ENCODE data around the gene MTNR1B.

Gene MTNR1B

GRCh38 chr11:92978271-92979111 is 9.0 kb downstream of the MTNR1B start:
- no peak for DNase-seq (ENCODE audit: low read depth)

DNA sequence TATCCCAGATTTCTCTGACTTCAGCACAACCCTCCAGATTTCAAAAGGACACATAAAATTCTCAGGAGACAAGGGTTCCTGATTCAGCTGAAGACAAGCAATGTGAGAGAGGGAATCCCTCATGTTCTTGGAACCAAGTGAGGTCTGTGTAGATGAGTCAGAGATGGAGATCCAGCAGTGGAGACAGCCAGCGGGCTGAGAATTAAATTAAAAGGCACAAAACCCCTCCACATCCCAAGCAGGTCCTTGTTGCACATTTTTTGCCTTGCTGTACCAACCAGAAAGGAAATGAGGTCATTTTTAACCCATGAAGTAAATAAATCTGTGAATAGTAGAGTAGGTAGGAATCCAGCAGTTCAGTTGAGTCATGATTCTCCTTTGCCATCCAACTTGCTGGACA is 9.7 kb downstream of the MTNR1B start:
- no peak for DNase-seq (ENCODE audit: low read depth)

- DNase-seq (ENCODE audit: low read depth), result no peak
Observed at GRCh38 chr11:92980312-92980711, 10.9 kb downstream of the MTNR1B start.

- DNase-seq (ENCODE audit: low read depth), result no peak
Observed at GRCh38 chr11:92981508-92982043, 12.1 kb downstream of the MTNR1B start.

GRCh38 chr11:92986585-92986984 is 17.1 kb downstream of the MTNR1B start:
- DNase-seq (ENCODE audit: low read depth), result no peak

GRCh38 chr11:92993004-92993403 is 23.6 kb downstream of the MTNR1B start:
- no peak for DNase-seq (ENCODE audit: low read depth)

DNA sequence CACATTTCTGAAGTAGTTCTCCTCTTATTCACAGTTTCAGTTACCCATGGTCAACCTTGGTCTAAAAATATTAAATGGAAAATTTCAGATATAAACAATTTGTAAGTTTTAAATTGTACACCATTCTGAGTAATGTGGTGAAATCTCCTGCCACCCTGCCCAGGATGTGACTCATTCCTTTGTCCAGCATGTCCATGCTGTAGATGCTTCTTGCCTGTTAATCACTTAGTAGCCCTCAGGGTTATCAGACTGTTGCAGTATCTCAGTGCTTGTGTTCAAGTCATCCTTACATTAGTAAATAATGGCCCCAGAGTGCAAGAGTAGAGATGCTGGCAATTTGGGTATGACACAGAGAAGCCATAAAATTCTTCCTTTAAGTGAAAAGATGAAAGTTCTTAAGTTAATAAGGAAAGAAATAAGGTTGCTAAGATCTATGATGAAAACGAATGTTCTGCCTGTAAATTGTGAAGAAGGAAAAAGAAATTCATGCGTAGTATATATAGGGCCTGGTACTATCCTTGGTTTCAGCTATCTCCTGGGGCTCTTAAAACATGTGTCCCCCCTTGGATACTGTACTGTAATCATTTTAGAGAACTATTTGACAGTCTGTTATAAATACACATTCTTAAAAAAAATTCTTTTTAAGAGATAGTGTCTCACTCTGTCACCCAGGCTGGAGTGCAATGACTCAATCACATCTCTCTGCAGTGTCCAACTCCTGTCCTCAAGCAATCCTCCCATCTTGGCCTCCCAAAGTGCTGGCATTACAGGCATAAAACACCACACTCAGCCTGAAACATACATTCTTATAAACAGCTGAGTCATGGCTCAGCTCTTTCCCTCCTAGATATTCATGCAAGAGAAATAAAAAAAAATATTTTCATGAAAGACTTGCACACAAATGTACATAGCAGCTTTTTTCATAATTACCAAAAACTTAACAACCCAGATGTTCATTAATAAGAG is 31.3 kb downstream of the MTNR1B start:
- DNase-seq (ENCODE audit: low read depth), result no peak

GRCh38 chr11:93001806-93002205 is 32.4 kb downstream of the MTNR1B start:
- no peak for DNase-seq (ENCODE audit: low read depth)

DNA sequence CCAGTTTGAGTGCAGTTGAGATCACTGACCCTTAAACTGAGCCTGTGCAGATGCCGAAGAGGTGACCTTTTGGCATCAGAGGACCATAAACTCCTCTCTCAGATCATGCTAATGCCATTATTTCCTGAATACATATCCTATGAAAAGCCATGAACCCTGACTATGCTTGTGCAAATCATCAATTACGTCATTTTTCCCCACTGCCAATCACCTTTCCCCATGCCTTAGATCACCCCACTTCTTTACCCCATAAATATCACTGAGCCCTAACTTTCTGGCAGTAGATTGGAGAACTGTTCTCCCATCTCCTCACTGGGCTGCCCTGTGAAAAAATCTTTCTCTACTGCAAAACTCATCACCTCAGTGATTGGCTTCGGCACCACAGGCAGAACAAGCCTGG is 32.9 kb downstream of the MTNR1B start:
- no peak for DNase-seq (ENCODE audit: low read depth)

DNA sequence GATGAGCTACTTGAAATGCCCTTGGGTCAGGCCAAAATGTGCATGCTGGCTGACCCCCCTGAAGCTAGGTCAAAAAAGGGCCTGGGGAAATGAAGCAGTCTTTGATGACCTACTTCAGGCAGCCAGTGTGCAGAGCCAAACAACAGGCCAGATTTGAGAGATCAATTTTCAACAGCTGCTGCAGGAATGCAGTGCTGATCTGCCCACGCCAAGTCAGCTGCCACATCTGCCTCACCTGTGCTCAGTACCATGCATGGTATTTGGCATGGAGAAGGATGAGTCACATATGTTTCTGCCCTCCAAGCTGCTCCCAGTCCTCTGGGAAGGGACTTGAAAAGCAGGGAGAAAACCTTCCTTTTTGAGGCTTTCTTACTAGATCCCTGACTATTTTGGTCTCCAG is 35.8 kb downstream of the MTNR1B start:
- no peak for DNase-seq (ENCODE audit: low read depth)

DNA sequence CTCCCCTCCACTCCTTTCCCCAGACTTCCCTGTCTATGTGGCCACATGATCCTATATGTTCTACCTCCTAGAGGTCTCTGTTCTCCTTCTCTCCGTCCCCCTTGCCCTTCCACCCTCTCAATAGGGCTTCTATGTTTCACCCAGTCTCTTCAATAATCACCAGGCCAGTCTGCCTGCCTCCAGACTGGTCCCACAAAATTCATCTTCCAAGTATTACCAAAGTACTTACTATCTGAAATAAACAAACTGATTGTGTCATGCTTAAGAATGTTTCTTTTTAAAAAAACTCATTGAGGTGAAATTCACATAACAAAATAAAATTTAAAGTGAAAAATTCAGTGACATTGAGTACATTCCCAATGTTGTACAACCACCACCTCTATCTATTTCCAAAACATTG is 44.2 kb downstream of the MTNR1B start:
- DNase-seq (ENCODE audit: low read depth), result no peak

- DNase-seq (ENCODE audit: low read depth), result no peak
Observed at GRCh38 chr11:93016595-93016994, 47.1 kb downstream of the MTNR1B start.

DNA sequence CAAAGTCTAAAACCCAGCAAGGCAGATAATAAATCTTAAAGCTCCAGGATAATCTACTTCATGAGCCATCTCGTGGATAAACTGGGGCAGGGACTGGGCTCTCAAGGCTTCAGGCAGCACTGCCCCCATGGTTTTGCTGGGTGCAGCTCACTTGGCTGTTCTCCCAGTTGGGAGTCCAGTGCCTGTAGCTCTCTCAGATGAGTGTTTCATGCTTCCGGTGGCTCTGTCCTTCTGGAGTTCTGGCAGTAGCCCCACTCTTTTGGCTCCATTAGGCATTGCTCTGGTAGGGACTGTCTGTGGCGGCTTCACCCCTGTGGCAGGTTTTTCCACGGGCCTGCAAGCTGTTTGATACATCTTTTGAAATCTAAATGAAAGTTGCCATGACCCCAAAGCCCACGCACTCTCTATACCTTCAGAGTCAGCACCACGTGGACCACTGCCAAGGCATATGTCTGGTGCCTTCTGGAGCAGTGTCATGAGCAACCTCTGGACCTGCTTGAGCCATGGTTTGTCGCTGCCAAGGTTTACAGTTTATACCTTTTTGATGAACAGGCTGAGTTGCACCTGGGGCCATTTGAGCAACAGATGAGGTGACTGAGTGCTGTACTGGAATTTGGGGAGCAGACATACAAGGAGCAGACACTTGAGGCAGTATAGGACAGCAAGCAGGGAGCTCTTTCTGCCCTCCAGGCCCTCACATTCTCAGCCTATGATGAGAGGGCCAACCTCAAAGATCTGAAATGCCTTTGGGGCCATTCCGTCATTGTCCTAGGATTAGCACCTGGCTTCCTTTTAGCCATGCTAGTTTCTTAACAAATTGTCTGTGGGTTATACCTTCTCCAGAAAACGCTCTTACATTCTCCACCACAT is 48.6 kb downstream of the MTNR1B start:
- DNase-seq (ENCODE audit: low read depth), result no peak

- no peak for DNase-seq (ENCODE audit: low read depth)
Observed at GRCh38 chr11:93020248-93021046, 51.0 kb downstream of the MTNR1B start.

DNA sequence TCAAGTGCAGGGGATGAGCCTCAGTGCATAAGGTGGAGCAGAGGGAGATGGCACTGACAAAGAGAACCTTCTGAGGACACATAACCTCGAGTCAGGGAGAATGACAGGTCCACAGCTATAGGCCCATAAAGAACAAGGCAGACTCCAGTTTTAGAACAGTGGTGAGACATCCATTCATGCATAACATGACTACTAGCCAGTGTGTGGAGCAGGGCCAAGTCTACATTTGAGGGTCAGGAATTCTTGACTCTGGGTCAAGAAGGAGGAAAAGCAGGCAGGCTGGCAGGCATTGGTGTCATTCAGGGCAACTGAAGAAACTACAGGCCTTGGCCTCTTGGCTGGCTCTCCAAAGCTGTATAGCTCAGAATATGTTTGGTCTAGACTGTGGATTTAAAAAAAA is 54.9 kb downstream of the MTNR1B start:
- DNase-seq (ENCODE audit: low read depth), result no peak

- no peak for DNase-seq (ENCODE audit: low read depth)
Observed at GRCh38 chr11:93025558-93026255, 56.3 kb downstream of the MTNR1B start.

DNA sequence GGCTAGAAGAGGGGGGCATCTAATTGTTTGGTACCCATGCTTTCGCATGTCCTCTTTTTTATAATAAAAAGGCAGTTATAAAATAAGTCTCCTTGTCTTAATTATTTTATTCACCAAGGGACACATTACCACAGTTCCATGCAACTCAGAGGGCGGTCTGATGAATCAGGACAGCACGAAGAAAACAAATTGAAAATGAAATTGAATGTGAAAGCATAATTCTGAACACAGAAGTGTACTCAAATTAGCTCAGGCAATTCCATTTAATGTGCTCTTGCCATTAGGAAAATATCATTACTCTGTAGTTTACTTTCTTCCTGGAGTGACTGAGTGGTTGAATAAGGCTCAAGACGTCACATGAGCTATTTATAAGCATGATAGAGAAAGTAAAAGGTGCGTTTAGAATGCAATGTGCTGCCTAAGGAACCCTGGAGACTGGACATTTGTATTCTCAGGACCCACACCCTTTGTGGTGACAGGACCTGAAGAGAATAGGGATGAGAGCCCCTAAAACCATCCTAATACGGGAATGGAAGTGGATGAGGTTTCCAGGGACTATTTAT is 59.6 kb downstream of the MTNR1B start:
- no peak for DNase-seq (ENCODE audit: low read depth)

DNA sequence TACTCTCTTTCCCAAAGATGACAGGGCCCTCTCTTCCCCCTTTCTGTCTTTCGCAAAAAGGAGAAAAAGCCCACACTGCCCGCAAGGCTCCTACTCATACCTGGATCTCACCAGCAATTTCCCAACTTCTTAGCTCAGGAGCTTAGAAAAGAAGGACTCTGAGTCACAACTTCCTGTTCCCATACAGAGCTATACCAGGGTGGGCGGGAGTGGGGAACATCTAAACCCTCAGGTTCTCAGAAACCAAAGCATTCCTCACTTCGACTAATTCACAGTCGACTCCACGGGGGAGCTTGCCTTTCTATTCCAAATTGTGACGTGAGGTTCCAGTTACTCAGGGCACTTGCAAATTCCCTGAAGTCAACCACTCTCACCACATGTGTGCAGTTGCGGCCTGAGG is 61.9 kb downstream of the MTNR1B start:
- no peak for DNase-seq (ENCODE audit: low read depth)
